HAP-1 (cell line): Measurements from ENCODE around the gene FOXB2.
"Not testable (repeated sequence)": the region's sequence is repeated elsewhere in the genome, so short reads cannot be mapped to it uniquely, and the experiment has no call there.

Source experiments
- DNase-seq, 2 experiments: peaks; one replicate each; pipeline ENCODE4 v3.0.0-alpha.2; 2016 to 2020; ENCODE audit warnings: low spot score in 2 of 2
- H3K27me3 ChIP-seq: fragments of 250-450 bp; sonication (Bioruptor Pico); 2 replicates; pipeline ENCODE4 v1.5.1; 2020; ENCODE audit warnings: low read depth, mild to moderate bottlenecking, moderate library complexity
- H3K36me3 ChIP-seq: fragments of 250-450 bp; sonication (Bioruptor Pico); replicated peaks from 2 replicates; pipeline ENCODE4 v1.5.1; 2020; ENCODE audit warnings: mild to moderate bottlenecking
- H3K4me1 ChIP-seq: fragments of 250-450 bp; sonication (Bioruptor Pico); 2 replicates; pipeline ENCODE4 v1.5.1; 2020; ENCODE audit warnings: mild to moderate bottlenecking
- H3K4me3 ChIP-seq: fragments of 250-450 bp; sonication (Bioruptor Pico); 2 replicates; pipeline ENCODE4 v1.5.1; 2020; ENCODE audit warnings: mild to moderate bottlenecking, moderate library complexity
- H3K9me3 ChIP-seq: fragments of 250-450 bp; sonication (Bioruptor Pico); 2 replicates; pipeline ENCODE4 v1.5.1; 2020; ENCODE audit warnings: mild to moderate bottlenecking, moderate library complexity
- in situ Hi-C: fragments of 300-500 bp; cut with MboI; formaldehyde crosslinking; loops from 3 replicates; pipeline ENCODE4 v1.14.3; 2020; ENCODE audit warnings: low sequenced_read_pairs, inconsistent platforms, mixed read lengths

Gene FOXB2

GRCh38 chr9:77020413-77021290 is 1.2 kb downstream of the FOXB2 start:
- H3K27me3 ChIP-seq = peaks cover 79% of the 10 kb centered on the region

DNA sequence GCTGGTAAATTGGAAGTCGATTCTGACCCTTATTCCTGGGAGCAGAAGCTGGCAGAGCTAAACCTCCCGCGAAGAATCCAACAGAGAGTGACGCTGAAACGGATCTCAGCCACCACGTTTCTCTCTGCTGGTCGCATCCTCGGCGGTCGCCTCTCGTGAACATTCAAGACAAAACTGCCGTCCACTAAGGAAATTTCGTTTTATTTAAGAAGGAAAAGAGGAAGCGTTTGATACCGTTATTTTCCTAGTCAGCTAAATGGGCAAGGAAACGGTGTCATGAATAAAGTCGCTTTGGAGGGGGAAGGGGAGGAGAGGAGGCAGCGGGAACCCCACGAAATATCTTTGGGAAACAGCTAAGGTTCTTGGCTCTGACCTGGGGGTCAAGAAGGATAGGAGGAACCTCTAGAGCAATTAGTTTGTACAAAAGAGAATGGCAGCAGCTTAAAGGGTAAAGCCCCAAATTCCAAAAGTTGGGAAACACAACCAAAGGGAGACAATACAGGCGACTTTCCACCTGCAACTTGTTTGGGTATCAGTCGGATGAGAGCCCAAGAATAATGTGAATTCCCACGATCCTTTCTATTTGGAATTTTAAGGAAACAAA is 1.9 kb downstream of the FOXB2 start:
- H3K4me1 ChIP-seq = no peaks in the 10 kb centered on the region
- H3K36me3 ChIP-seq = no peaks in the 10 kb centered on the region
- in situ Hi-C loops = no loop called here
- DNase-seq = no peak
- peaks cover 74% of the 10 kb centered on the region for H3K27me3 ChIP-seq
- no peaks in the 10 kb centered on the region for H3K9me3 ChIP-seq
- H3K4me3 ChIP-seq = no peak overlapping the region

More at GRCh38 chr9:77020413-77021290, 1.2 kb downstream of the FOXB2 start:
- in situ Hi-C loops = no loop called here
- no peak for DNase-seq
- H3K4me1 ChIP-seq = no peaks in the 10 kb centered on the region
- H3K36me3 ChIP-seq = no peaks in the 10 kb centered on the region
- H3K9me3 ChIP-seq = no peaks in the 10 kb centered on the region
- H3K4me3 ChIP-seq = no peak overlapping the region

GRCh38 chr9:77021922-77022782 is 2.7 kb downstream of the FOXB2 start:
- peaks cover 67% of the 10 kb centered on the region for H3K27me3 ChIP-seq
- no peak for DNase-seq
- in situ Hi-C loops = no loop called here
- no peaks in the 10 kb centered on the region for H3K9me3 ChIP-seq
- H3K36me3 ChIP-seq = no peaks in the 10 kb centered on the region
- no peak overlapping the region for H3K4me3 ChIP-seq
- no peaks in the 10 kb centered on the region for H3K4me1 ChIP-seq

- Histone ChIP-seq H3K36me3 (no peaks in the 10 kb centered on the region), H3K4me3 (no peak overlapping the region), H3K9me3 (no peaks in the 10 kb centered on the region), H3K27me3 (peaks cover 59% of the 10 kb centered on the region), H3K4me1 (no peaks in the 10 kb centered on the region)
- DNase-seq = no peak
- in situ Hi-C loops = no loop called here
These were observed 3.5 kb downstream of the FOXB2 start for GRCh38 chr9:77022783-77023440.

GRCh38 chr9:77023726-77024125 is 4.3 kb downstream of the FOXB2 start:
- peaks cover 51% of the 10 kb centered on the region for H3K27me3 ChIP-seq
- H3K36me3 ChIP-seq = no peaks in the 10 kb centered on the region
- H3K4me3 ChIP-seq = no peak overlapping the region
- DNase-seq = no peak
- in situ Hi-C loops = no loop called here
- no peaks in the 10 kb centered on the region for H3K9me3 ChIP-seq
- H3K4me1 ChIP-seq = no peaks in the 10 kb centered on the region; the same call in 1 of the 2 replicates

GRCh38 chr9:77024776-77025545 is 5.5 kb downstream of the FOXB2 start:
- peaks cover 41% of the 10 kb centered on the region for H3K27me3 ChIP-seq
- no peak for DNase-seq
- H3K4me3 ChIP-seq = no peak overlapping the region

DNA sequence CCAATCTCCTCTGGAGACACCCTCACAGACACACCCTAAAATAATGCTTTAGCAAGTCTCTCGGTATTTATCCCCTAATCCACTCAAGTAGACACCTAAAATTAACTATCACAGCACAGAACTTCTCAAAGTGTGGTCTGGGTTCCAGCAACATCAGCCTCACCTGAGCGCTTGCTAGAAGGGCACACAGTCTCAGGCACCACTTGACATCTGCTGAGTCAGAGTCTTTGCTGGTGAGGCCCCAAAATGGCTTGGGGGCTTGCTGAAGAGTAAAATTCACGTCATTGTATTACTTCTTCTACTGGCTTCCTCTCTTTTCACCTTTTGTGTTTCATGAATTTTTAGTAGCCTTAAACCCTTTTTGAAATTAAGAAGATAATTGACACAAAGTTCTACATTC is 9.0 kb downstream of the FOXB2 start:
- no peaks in the 10 kb centered on the region; the same call in 1 of the 2 replicates for H3K4me1 ChIP-seq
- peaks cover 34% of the 10 kb centered on the region for H3K27me3 ChIP-seq
- H3K36me3 ChIP-seq = no peaks in the 10 kb centered on the region
- in situ Hi-C loops = no loop called here
- no peak overlapping the region for H3K4me3 ChIP-seq
- no peak for DNase-seq
- H3K9me3 ChIP-seq = no peaks in the 10 kb centered on the region

More at GRCh38 chr9:77024776-77025545, 5.5 kb downstream of the FOXB2 start:
- Histone ChIP-seq H3K36me3 (no peaks in the 10 kb centered on the region), H3K4me1 (no peaks in the 10 kb centered on the region; the same call in 1 of the 2 replicates), H3K9me3 (no peaks in the 10 kb centered on the region)
- in situ Hi-C loops = no loop called here

GRCh38 chr9:77030045-77030444 is 10.6 kb downstream of the FOXB2 start:
- Histone ChIP-seq H3K4me3 (no peak overlapping the region), H3K4me1 (no peaks in the 10 kb centered on the region; the same call in 1 of the 2 replicates), H3K9me3 (no peaks in the 10 kb centered on the region), H3K27me3 (peaks cover 44% of the 10 kb centered on the region), H3K36me3 (no peaks in the 10 kb centered on the region)
- in situ Hi-C loops = no loop called here
- no peak for DNase-seq

- in situ Hi-C loops = no loop called here
- peaks cover 36% of the 10 kb centered on the region for H3K27me3 ChIP-seq
- no peak overlapping the region for H3K4me3 ChIP-seq
- H3K4me1 ChIP-seq = peaks cover 2% of the 10 kb centered on the region; the same call in 1 of the 2 replicates
- no peaks in the 10 kb centered on the region for H3K9me3 ChIP-seq
- DNase-seq = peak in 1 of 2 experiments; percentile 86
- no peaks in the 10 kb centered on the region for H3K36me3 ChIP-seq
These were observed 19.0 kb downstream of the FOXB2 start for GRCh38 chr9:77038281-77039036.

GRCh38 chr9:77040340-77040739 is 20.9 kb downstream of the FOXB2 start:
- no peak for DNase-seq
- H3K4me3 ChIP-seq = no peak overlapping the region
- peaks cover 2% of the 10 kb centered on the region; the same call in 1 of the 2 replicates for H3K4me1 ChIP-seq
- no peaks in the 10 kb centered on the region for H3K36me3 ChIP-seq
- H3K27me3 ChIP-seq = peaks cover 32% of the 10 kb centered on the region
- in situ Hi-C loops = no loop called here
- no peaks in the 10 kb centered on the region for H3K9me3 ChIP-seq

DNA sequence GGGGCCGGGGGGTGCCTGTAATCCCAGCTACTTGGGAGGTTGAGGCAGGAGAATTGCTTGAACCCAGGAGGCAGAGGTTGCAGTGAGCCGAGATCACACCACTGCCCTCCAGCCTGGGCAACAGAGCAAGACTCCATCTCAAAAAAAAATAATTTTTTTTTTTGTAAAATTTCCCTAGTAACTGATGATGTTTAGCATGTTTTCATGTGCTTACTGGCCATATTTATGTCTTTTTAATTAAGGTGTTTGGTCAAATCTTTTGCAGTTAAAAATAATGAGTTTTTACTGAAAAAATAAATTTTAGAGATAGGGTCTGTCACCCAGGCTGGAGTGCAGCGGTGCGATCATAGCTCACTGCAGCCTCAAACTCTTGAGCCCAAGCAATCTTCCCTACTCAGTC is 24.3 kb downstream of the FOXB2 start:
- H3K9me3 ChIP-seq, in situ Hi-C loops, H3K36me3 ChIP-seq, H3K4me1 ChIP-seq, H3K4me3 ChIP-seq, DNase-seq: not testable (repeated sequence)
- peaks cover 50% of the 10 kb centered on the region for H3K27me3 ChIP-seq

GRCh38 chr9:77060681-77061080 is 41.2 kb downstream of the FOXB2 start:
- H3K27me3 ChIP-seq = peaks cover 23% of the 10 kb centered on the region
- H3K4me3 ChIP-seq, in situ Hi-C loops, H3K36me3 ChIP-seq, H3K9me3 ChIP-seq, H3K4me1 ChIP-seq, DNase-seq: not testable (repeated sequence)
